SK-N-SH (cell line): Measurements from ENCODE around the gene TAF11L14. TPM values are rescaled to one million over a fixed set of nuclear protein-coding genes. Genes with fewer than 3 reads are reported as not detected.
"Not testable (repeated sequence)": the region's sequence is repeated elsewhere in the genome, so short reads cannot be mapped to it uniquely, and the experiment has no call there.

Source experiments
- CTCF ChIA-PET: fragments of 300-600, 350-600 bp; formaldehyde crosslinking; extraction: SDS; loops from one replicate; lab custom pipeline; 2021; lab: Yijun Ruan, JAX
- POLR2A ChIA-PET: fragments of 350-600 bp; sonication (Branson Sonifier 250); formaldehyde crosslinking; extraction: SDS; loops from one replicate; lab custom pipeline; 2020; ENCODE audit warnings: antibody characterized with exemption, inconsistent platforms; lab: Yijun Ruan, JAX
- DNase-seq: peaks from one replicate; pipeline ENCODE4 v3.0.0; 2012
- H2AFZ ChIP-seq: fragments of 200-600 bp; sonication (generic); 2 replicates; pipeline ENCODE4 v1.8.1; 2016; ENCODE audit warnings: antibody characterized with exemption, mild to moderate bottlenecking, low read depth
- H3F3A ChIP-seq: fragments of 200-600 bp; sonication (generic); replicated peaks from 2 replicates; pipeline ENCODE3; 2016; ENCODE audit warnings: antibody characterized with exemption, mild to moderate bottlenecking; ENCODE audit not compliant: insufficient read depth
- H3K27ac ChIP-seq, 2 experiments: fragments of 200-500 bp in 1 of 2; fragments of 200-600 bp in 1 of 2; sonication (Bioruptor generic) in 1 of 2; sonication (generic), shearing (Covaris generic) in 1 of 2; 2 replicates each; pipeline versions ENCODE4 v1.5.1 to v1.6.1; 2014 to 2016; ENCODE audit warnings: low read depth in 2 of 2, inconsistent platforms in 1 of 2, low read length in 1 of 2, mild to moderate bottlenecking in 1 of 2, mixed read lengths in 1 of 2
- H3K27me3 ChIP-seq: fragments of 200-600 bp; sonication (generic), shearing (Covaris generic); 2 replicates; pipeline ENCODE4 v1.6.1; 2016; ENCODE audit warnings: mixed run types; ENCODE audit not compliant: insufficient read depth
- H3K36me3 ChIP-seq, 2 experiments: fragments of 200-500 bp in 1 of 2; fragments of 200-600 bp in 1 of 2; sonication (Bioruptor generic) in 1 of 2; sonication (generic) in 1 of 2; replicated peaks in 1 of 2; 2 replicates each; pipeline versions ENCODE3 to v1.5.1; 2014 to 2016; ENCODE audit warnings: low read length in 1 of 2, mild to moderate bottlenecking in 1 of 2; ENCODE audit not compliant: insufficient read depth in 2 of 2, control insufficient read depth in 1 of 2
- H3K4me1 ChIP-seq, 2 experiments: fragments of 200-500 bp in 1 of 2; fragments of 200-600 bp in 1 of 2; sonication (Bioruptor generic) in 1 of 2; sonication (generic), shearing (Covaris generic) in 1 of 2; 2 replicates each; pipeline versions ENCODE4 v1.5.1 to v1.6.1; 2014 to 2016; ENCODE audit warnings: low read depth in 1 of 2, low read length in 1 of 2, mixed run types in 1 of 2; ENCODE audit not compliant: insufficient read depth in 2 of 2, control insufficient read depth in 1 of 2
- H3K4me2 ChIP-seq: fragments of 200-600 bp; sonication (generic), shearing (Covaris generic); 2 replicates; pipeline ENCODE4 v1.6.1; 2017; ENCODE audit warnings: mixed run types
- H3K4me3 ChIP-seq, 2 experiments: fragments of 200-500 bp in 1 of 2; fragments of 200-600 bp in 1 of 2; sonication (Bioruptor generic) in 1 of 2; sonication (generic), shearing (Covaris generic) in 1 of 2; 2 replicates each; pipeline versions ENCODE4 v1.5.1 to v1.8.1; 2014 to 2016; ENCODE audit warnings: low read depth in 2 of 2, inconsistent platforms in 1 of 2, low read length in 1 of 2, mild to moderate bottlenecking in 1 of 2, mixed read lengths in 1 of 2, moderate library complexity in 1 of 2
- H3K79me2 ChIP-seq: fragments of 200-600 bp; sonication (generic); 2 replicates; pipeline ENCODE4 v1.8.1; 2017; ENCODE audit warnings: mild to moderate bottlenecking; ENCODE audit not compliant: insufficient read depth
- H3K9ac ChIP-seq: fragments of 200-600 bp; sonication (generic); 2 replicates; pipeline ENCODE4 v1.6.1; 2017; ENCODE audit warnings: mixed run types
- H3K9me2 ChIP-seq: fragments of 200-600 bp; sonication (generic); 2 replicates; pipeline ENCODE4 v1.6.1; 2017; ENCODE audit warnings: mixed run types
- H3K9me3 ChIP-seq: fragments of 200-600 bp; sonication (generic); 2 replicates; pipeline ENCODE4 v1.6.1; 2017; ENCODE audit warnings: mixed run types, mild to moderate bottlenecking, moderate library complexity
- H4K20me1 ChIP-seq: fragments of 200-600 bp; sonication (generic); 2 replicates; pipeline ENCODE4 v1.6.1; 2017; ENCODE audit warnings: mild to moderate bottlenecking, mixed run types; ENCODE audit not compliant: insufficient read depth
- CHD2 ChIP-seq: fragments of 150-350 bp; IDR thresholded peaks from 2 replicates; pipeline ENCODE4 v1.6.1; 2018; ENCODE audit warnings: low read length; ENCODE audit not compliant: partially characterized antibody
- FOXM1 ChIP-seq: IDR thresholded peaks from 2 replicates; pipeline ENCODE4 v1.4.0; 2012; ENCODE audit warnings: low read depth, mild to moderate bottlenecking
- MEF2A ChIP-seq: IDR thresholded peaks from 2 replicates; pipeline ENCODE4 v1.4.0; 2012; ENCODE audit warnings: low read depth, borderline replicate concordance
- MXI1 ChIP-seq: IDR thresholded peaks from 2 replicates; pipeline ENCODE4 v1.6.1; 2012; ENCODE audit warnings: mild to moderate bottlenecking, low read depth, low read length, improper control_type of control experiment
- PBX3 ChIP-seq: IDR thresholded peaks from 2 replicates; pipeline ENCODE4; 2012
- RCOR1 ChIP-seq: fragments of 150-350 bp; IDR thresholded peaks from 2 replicates; pipeline ENCODE4 v1.6.1; 2017; ENCODE audit warnings: antibody characterized with exemption, low read length
- REST ChIP-seq: IDR thresholded peaks from 2 replicates; pipeline ENCODE4 v1.6.1; 2012; ENCODE audit warnings: mild to moderate bottlenecking, low read depth, low read length, moderate library complexity
- RFX5 ChIP-seq: IDR thresholded peaks from 2 replicates; pipeline ENCODE4 v1.6.1; 2012; ENCODE audit warnings: mild to moderate bottlenecking, improper control_type of control experiment, low read length
- WGBS: methylation state at CpG from one replicate; pipeline ENCODE4 v1.1.6; 2017; ENCODE audit warnings: low lambda C conversion rate; 5-methylcytosine and 5-hydroxymethylcytosine counted together
- polyA plus RNA-seq, 3 experiments: library from polyadenylated mRNA; depleted of rRNA; stranded (reverse); fragments of >200 nt; gene quantifications; 2 replicates each; pipeline ENCODE4 v1.2.3, GENCODE V29; 2012

TAF11L14 gene
- polyA plus RNA-seq, 1 of the 3 experiments (the other 2 are of a cell fraction), result not detected

- H3K9me3 ChIP-seq, result no peaks in the 10 kb centered on the region
- no peaks in the 10 kb centered on the region for H3F3A ChIP-seq
- H4K20me1 ChIP-seq, result no peaks in the 10 kb centered on the region
- H3K4me3 ChIP-seq, result no peak overlapping the region
- DNase-seq, result no peak
- no peaks in the 10 kb centered on the region for H3K36me3 ChIP-seq
- POLR2A ChIA-PET, result no interaction called here
- CTCF ChIA-PET, result no interaction called here
- WGBS, result 80% methylated on average over 1 of the region's 11 CpGs
- H3K4me1 ChIP-seq, result no peaks in the 10 kb centered on the region
- H3K27ac ChIP-seq, result no peak overlapping the region
- H3K4me2 ChIP-seq, result no peak overlapping the region
- no peak overlapping the region for H3K9ac ChIP-seq
- H3K79me2 ChIP-seq, result no peaks in the 10 kb centered on the region
- no peaks in the 10 kb centered on the region for H3K27me3 ChIP-seq
- TF ChIP-seq PBX3 (no peak), CHD2 (no peak), MXI1 (no peak), MEF2A (no peak), REST (no peak), FOXM1 (no peak), RCOR1 (no peak), RFX5 (no peak)
- H3K9me2 ChIP-seq, result no peaks in the 10 kb centered on the region
- no peak overlapping the region for H2AFZ ChIP-seq
These were observed 8.6 kb upstream of the TAF11L14 start for GRCh38 chr5:17625686-17626085.

- H3K27ac ChIP-seq, H3K79me2 ChIP-seq, H3F3A ChIP-seq, DNase-seq, POLR2A ChIA-PET, H3K9me2 ChIP-seq, H3K9me3 ChIP-seq, H2AFZ ChIP-seq, H3K27me3 ChIP-seq, H3K4me3 ChIP-seq, H3K4me1 ChIP-seq, H3K36me3 ChIP-seq, H3K9ac ChIP-seq, CTCF ChIA-PET, H4K20me1 ChIP-seq, H3K4me2 ChIP-seq: not testable (repeated sequence)
- WGBS, result 52% methylated on average over 7 of the region's 12 CpGs
These were observed 2.5 kb upstream of the TAF11L14 start, which contains the start of gene TAF11L13 for GRCh38 chr5:17631788-17632187. Gene TAF11L13 (plus strand): TSS chr5:17632088.

GRCh38 chr5:17649232-17649631, 15.0 kb downstream of the TAF11L14 start:
- H3K4me2 ChIP-seq, H3K4me3 ChIP-seq, H3K79me2 ChIP-seq, H3K9me2 ChIP-seq, H3K9me3 ChIP-seq, H3K9ac ChIP-seq, H4K20me1 ChIP-seq, H3F3A ChIP-seq, POLR2A ChIA-PET, H3K4me1 ChIP-seq, DNase-seq, H3K27ac ChIP-seq, H3K36me3 ChIP-seq, H2AFZ ChIP-seq, H3K27me3 ChIP-seq, CTCF ChIA-PET: not testable (repeated sequence)
- WGBS, result 45% methylated on average over 6 of the region's 10 CpGs

GRCh38 chr5:17655201-17655759, 21.0 kb downstream of the TAF11L14 start:
- H3K79me2 ChIP-seq, H3K4me2 ChIP-seq, H3K9me2 ChIP-seq, H3K4me1 ChIP-seq, H3K9ac ChIP-seq, H3K27ac ChIP-seq, H3K27me3 ChIP-seq, H3K36me3 ChIP-seq, H3K9me3 ChIP-seq, POLR2A ChIA-PET, H3F3A ChIP-seq, DNase-seq, H3K4me3 ChIP-seq, H4K20me1 ChIP-seq, CTCF ChIA-PET, H2AFZ ChIP-seq: not testable (repeated sequence)
- 72% methylated on average over 10 of the region's 32 CpGs for WGBS
